WTC11 (cell line): ENCODE results near the gene EGLN1. TPM values are rescaled to one million over a fixed set of nuclear protein-coding genes. Genes with fewer than 3 reads are reported as not detected.

ENCODE experiments used
- ATAC-seq: fragments of 200-7000 bp; cut with Tn5 transposase; 2 replicates; pipeline ENCODE4 v1.10.0; 2021; ENCODE audit warnings: mild to moderate bottlenecking, moderate library complexity
- CTCF ChIA-PET: fragments of 300-600 bp; sonication (Branson Sonifier 250); formaldehyde crosslinking; loops from one replicate; lab custom pipeline; 2021; ENCODE audit warnings: antibody characterized with exemption; lab: Charles Lee
- POLR2A ChIA-PET: fragments of 350-600 bp; sonication (Branson Sonifier 250); formaldehyde crosslinking; loops from one replicate; lab custom pipeline; 2021; ENCODE audit warnings: antibody characterized with exemption; lab: Charles Lee
- DNase-seq: peaks from one replicate; pipeline ENCODE4 v3.0.0; 2021; ENCODE audit warnings: low spot score
- H3K27ac Mint-ChIP-seq: 2 replicates; pipeline ENCODE4 v1.8.0; 2021; ENCODE audit warnings: mixed read lengths
- H3K27me3 Mint-ChIP-seq: 2 replicates; pipeline ENCODE4 v1.8.0; 2021; ENCODE audit warnings: low read depth, mild to moderate bottlenecking, moderate library complexity, mixed read lengths
- H3K36me3 Mint-ChIP-seq: 2 replicates; pipeline ENCODE4 v1.8.0; 2021; ENCODE audit warnings: mixed read lengths
- H3K4me1 Mint-ChIP-seq: 2 replicates; pipeline ENCODE4 v1.8.0; 2022; ENCODE audit warnings: mixed read lengths
- H3K4me3 Mint-ChIP-seq: 2 replicates; pipeline ENCODE4 v1.8.0; 2021; ENCODE audit warnings: mild to moderate bottlenecking, moderate library complexity, mixed read lengths
- H3K9me3 Mint-ChIP-seq: 2 replicates; pipeline ENCODE4 v1.8.0; 2021; ENCODE audit warnings: mixed read lengths
- ARID4B ChIP-seq: sonication (generic); formaldehyde crosslinking; IDR thresholded peaks from 2 replicates; pipeline ENCODE4 v1.8.0; 2023; ENCODE audit warnings: missing genetic modification reagents, mild to moderate bottlenecking, borderline replicate concordance
- CTCF ChIP-seq: fragments of 200-600 bp; IDR thresholded peaks from 2 replicates; pipeline ENCODE4 v1.8.0; 2022; ENCODE audit warnings: antibody characterized with exemption
- GTF2I ChIP-seq: fragments of 250-450 bp; sonication (Bioruptor Pico); conservative IDR thresholded peaks from 2 replicates; pipeline ENCODE4 v1.4.0; 2021; ENCODE audit warnings: mild to moderate bottlenecking
- HMGA2 ChIP-seq: fragments of 250-450 bp; sonication (Bioruptor Pico); IDR thresholded peaks from 2 replicates; pipeline ENCODE4 v1.4.0; 2021; ENCODE audit warnings: mild to moderate bottlenecking, moderate library complexity
- IRF2 ChIP-seq: sonication (generic); formaldehyde crosslinking; IDR thresholded peaks from 2 replicates; pipeline ENCODE4 v1.8.0; 2022; ENCODE audit warnings: low read depth, missing genetic modification reagents, borderline replicate concordance
- JUN ChIP-seq: sonication (generic); formaldehyde crosslinking; IDR thresholded peaks from 2 replicates; pipeline ENCODE4 v1.8.0; 2023; ENCODE audit warnings: mild to moderate bottlenecking, missing genetic modification reagents
- NFE2L1 ChIP-seq: sonication (generic); formaldehyde crosslinking; IDR thresholded peaks from 2 replicates; pipeline ENCODE4 v1.8.1; 2023; ENCODE audit warnings: missing genetic modification reagents
- NFYB ChIP-seq: sonication (generic); formaldehyde crosslinking; conservative IDR thresholded peaks from 2 replicates; pipeline ENCODE4 v1.8.0; 2022; ENCODE audit warnings: low read depth, missing genetic modification reagents
- NR2C2 ChIP-seq: sonication (generic); formaldehyde crosslinking; IDR thresholded peaks from 2 replicates; pipeline ENCODE4 v1.8.0; 2022; ENCODE audit warnings: mild to moderate bottlenecking, missing genetic modification reagents
- NR3C1 ChIP-seq: sonication (generic); formaldehyde crosslinking; conservative IDR thresholded peaks from 2 replicates; pipeline ENCODE4 v1.8.1; 2023; ENCODE audit warnings: low read depth, mild to moderate bottlenecking, missing genetic modification reagents
- PRRX2 ChIP-seq: fragments of 250-450 bp; sonication (Bioruptor Pico); IDR thresholded peaks from 2 replicates; pipeline ENCODE4 v1.8.0; 2021; ENCODE audit warnings: mild to moderate bottlenecking
- SMAD4 ChIP-seq: sonication (generic); formaldehyde crosslinking; IDR thresholded peaks from 2 replicates; pipeline ENCODE4 v1.8.0; 2022; ENCODE audit warnings: mild to moderate bottlenecking, missing genetic modification reagents
- TCF7 ChIP-seq: sonication (generic); formaldehyde crosslinking; IDR thresholded peaks from 2 replicates; pipeline ENCODE4 v1.8.0; 2022; ENCODE audit warnings: mild to moderate bottlenecking, low read depth, missing genetic modification reagents, moderate library complexity
- USF1 ChIP-seq: sonication (generic); formaldehyde crosslinking; IDR thresholded peaks from 2 replicates; pipeline ENCODE4 v1.8.0; 2022; ENCODE audit warnings: mild to moderate bottlenecking, missing genetic modification reagents
- ZBTB21 ChIP-seq: sonication (generic); formaldehyde crosslinking; IDR thresholded peaks from 2 replicates; pipeline ENCODE4 v1.8.1; 2023; ENCODE audit warnings: mild to moderate bottlenecking, missing genetic modification reagents, borderline replicate concordance
- ZBTB43 ChIP-seq: sonication (generic); formaldehyde crosslinking; IDR thresholded peaks from 2 replicates; pipeline ENCODE4 v1.8.1; 2023; ENCODE audit warnings: mild to moderate bottlenecking, missing genetic modification reagents
- ZNF232 ChIP-seq: sonication (generic); formaldehyde crosslinking; IDR thresholded peaks from 2 replicates; pipeline ENCODE4 v1.8.0; 2022; ENCODE audit warnings: mild to moderate bottlenecking, missing genetic modification reagents
- ZNF263 ChIP-seq: sonication (generic); formaldehyde crosslinking; IDR thresholded peaks from 2 replicates; pipeline ENCODE4 v1.8.1; 2022; ENCODE audit warnings: low read depth, mild to moderate bottlenecking, moderate library complexity, missing genetic modification reagents
- ZNF317 ChIP-seq: sonication (generic); formaldehyde crosslinking; IDR thresholded peaks from 2 replicates; pipeline ENCODE4 v1.8.1; 2023; ENCODE audit warnings: low read depth, mild to moderate bottlenecking, moderate library complexity, missing genetic modification reagents, borderline replicate concordance
- ZNF423 ChIP-seq: fragments of 250-450 bp; sonication (Bioruptor Pico); IDR thresholded peaks from 2 replicates; pipeline ENCODE4 v2.1.2; 2022; ENCODE audit warnings: mild to moderate bottlenecking, moderate library complexity
- total RNA-seq: library from RNA; stranded (reverse); gene quantifications from 3 replicates; pipeline ENCODE4 v1.2.3, GENCODE V29; 2021

Gene EGLN1
- total RNA-seq, 1 experiment from 2014 or later, result 13.7 TPM

- no peak overlapping the region; the same call in 1 of the 2 replicates for H3K4me3 Mint-ChIP-seq
- TF ChIP-seq PRRX2 (CRISPR knock-in tag), result no peak
- no peak for TF ChIP-seq NFE2L1 (CRISPR knock-in tag)
- no peak for TF ChIP-seq NR2C2
- TF ChIP-seq GTF2I (CRISPR knock-in tag), result no peak
- no peak for TF ChIP-seq ZNF232 (CRISPR knock-in tag)
- no peak for TF ChIP-seq TCF7 (CRISPR knock-in tag)
- DNase-seq, result no peak
- no peak for ATAC-seq
- H3K27me3 Mint-ChIP-seq, result peaks cover 33% of the 10 kb centered on the region
- H3K4me1 Mint-ChIP-seq, result peaks cover 34% of the 10 kb centered on the region
- H3K9me3 Mint-ChIP-seq, result no peaks in the 10 kb centered on the region
- H3K27ac Mint-ChIP-seq, result no peak overlapping the region
- ChIA-PET CTCF (no interaction called here), POLR2A (no interaction called here)
- H3K36me3 Mint-ChIP-seq, result no peaks in the 10 kb centered on the region
Measured at GRCh38 chr1:231417513-231417912, 4.6 kb downstream of the EGLN1 start.

GRCh38 chr1:231416901-231417300 lies 5.2 kb downstream of the EGLN1 start:
- no peak overlapping the region for H3K4me3 Mint-ChIP-seq
- H3K27me3 Mint-ChIP-seq, result peaks cover 33% of the 10 kb centered on the region
- H3K36me3 Mint-ChIP-seq, result no peaks in the 10 kb centered on the region
- TF ChIP-seq ZBTB43 (CRISPR knock-in tag) (no peak), ARID4B (no peak), IRF2 (CRISPR knock-in tag) (no peak), USF1 (CRISPR knock-in tag) (no peak), HMGA2 (CRISPR knock-in tag) (no peak), ZNF263 (CRISPR knock-in tag) (no peak), ZNF423 (CRISPR knock-in tag) (no peak), CTCF (no peak), NFYB (CRISPR knock-in tag) (no peak), NR3C1 (no peak)
- ATAC-seq (no peak), DNase-seq (no peak)
- H3K27ac Mint-ChIP-seq, result no peak overlapping the region
- ChIA-PET CTCF (no interaction called here), POLR2A (no interaction called here)
- H3K9me3 Mint-ChIP-seq, result no peaks in the 10 kb centered on the region
- H3K4me1 Mint-ChIP-seq, result peaks cover 34% of the 10 kb centered on the region

- H3K4me1 Mint-ChIP-seq, result peaks cover 24% of the 10 kb centered on the region
- H3K36me3 Mint-ChIP-seq, result no peaks in the 10 kb centered on the region
- no peak overlapping the region for H3K4me3 Mint-ChIP-seq
- DNase-seq, result no peak
- no peaks in the 10 kb centered on the region for H3K9me3 Mint-ChIP-seq
- CTCF ChIA-PET, result interaction anchor here (0.7 kb wide), 1 partner anchor 306 kb away, joined by 4 read pairs; no protein-coding TSS in a partner anchor
- peaks cover 22% of the 10 kb centered on the region for H3K27me3 Mint-ChIP-seq
- ATAC-seq, result no peak
- TF ChIP-seq ZBTB21, result no peak
- TF ChIP-seq SMAD4 (CRISPR knock-in tag), result no peak
- no peak for TF ChIP-seq JUN
- no peak for TF ChIP-seq ZNF317 (CRISPR knock-in tag)
- POLR2A ChIA-PET, result no interaction called here
- no peak overlapping the region for H3K27ac Mint-ChIP-seq
Measured at GRCh38 chr1:231415018-231415583, 7.0 kb downstream of the EGLN1 start.
